DMS153 (cell line): Measurements from ENCODE around the gene NBR1.
"Not testable (repeated sequence)": the region's sequence is repeated elsewhere in the genome, so short reads cannot be mapped to it uniquely, and the experiment has no call there.

Experiments used
- DNase-seq: peaks from one replicate; lab custom pipeline; 2025; lab: John Stamatoyannopoulos, UW

Gene NBR1

GRCh38 chr17:43212641-43213490 is 41.9 kb downstream of the NBR1 start:
- DNase-seq: no peak

- DNase-seq: no peak
Observed at GRCh38 chr17:43213545-43213944, 42.5 kb downstream of the NBR1 start.

GRCh38 chr17:43215341-43215740 is 44.3 kb downstream of the NBR1 start:
- DNase-seq: no peak

GRCh38 chr17:43216369-43216761 is 45.4 kb downstream of the NBR1 start:
- DNase-seq: no peak

- no peak for DNase-seq
Observed at GRCh38 chr17:43216762-43217613, 46.0 kb downstream of the NBR1 start.

- no peak for DNase-seq
Observed at GRCh38 chr17:43217614-43218087, 46.6 kb downstream of the NBR1 start.

- DNase-seq: no peak
Observed at GRCh38 chr17:43219001-43219400, 48.0 kb downstream of the NBR1 start.

GRCh38 chr17:43219746-43220380 is 48.8 kb downstream of the NBR1 start:
- DNase-seq: no peak

- no peak for DNase-seq
Observed at GRCh38 chr17:43220511-43221125, 49.6 kb downstream of the NBR1 start.

- no peak for DNase-seq
Observed at GRCh38 chr17:43224146-43224705, 53.2 kb downstream of the NBR1 start.

- no peak for DNase-seq
Observed at GRCh38 chr17:43226393-43226792, 55.4 kb downstream of the NBR1 start.

- DNase-seq: not testable (repeated sequence)
Observed at GRCh38 chr17:43228020-43228782, 57.2 kb downstream of the NBR1 start, which contains the start of gene CCDC200. TSS of gene CCDC200 (minus strand) at chr17:43228623. CDS start at chr17:43228554, 69 bp downstream.

- not testable (repeated sequence) for DNase-seq
Observed at GRCh38 chr17:43231205-43232020, 60.4 kb downstream of the NBR1 start.

GRCh38 chr17:43232021-43232699 is 61.1 kb downstream of the NBR1 start:
- not testable (repeated sequence) for DNase-seq

- not testable (repeated sequence) for DNase-seq
Observed at GRCh38 chr17:43233263-43233662, 62.2 kb downstream of the NBR1 start.

GRCh38 chr17:43233877-43234276 is 62.9 kb downstream of the NBR1 start, which contains the start of gene RNU2-1:
TSS of gene RNU2-1 (minus strand) at chr17:43233977.
- not testable (repeated sequence) for DNase-seq

- not testable (repeated sequence) for DNase-seq
Observed at GRCh38 chr17:43239597-43239996, 68.6 kb downstream of the NBR1 start.

GRCh38 chr17:43240596-43241352 is 69.8 kb downstream of the NBR1 start:
- DNase-seq: not testable (repeated sequence)
